ENCODE results near the gene HFM1.

- TF ChIP-seq FOSL1 (tag; conservative IDR thresholded peaks at IDR 0.05) (no peak), FOXK2 (conservative IDR thresholded peaks at IDR 0.05 in 1 of 2, IDR thresholded peaks at IDR 0.05 in 1 of 2; ENCODE audit: low read depth in 2 of 2) (no peak), NR1H2 (CRISPR knock-in tag; IDR thresholded peaks at IDR 0.05) (no peak), HDAC8 (tag; IDR thresholded peaks at IDR 0.05) (no peak), JUN (IDR thresholded peaks at IDR 0.05; ENCODE audit: borderline replicate concordance, low read depth, low read length) (no peak), JUN (CRISPR knock-in tag; IDR thresholded peaks at IDR 0.05; ENCODE audit: borderline replicate concordance) (no peak)
- TF ChIP-seq, protein P1, sequence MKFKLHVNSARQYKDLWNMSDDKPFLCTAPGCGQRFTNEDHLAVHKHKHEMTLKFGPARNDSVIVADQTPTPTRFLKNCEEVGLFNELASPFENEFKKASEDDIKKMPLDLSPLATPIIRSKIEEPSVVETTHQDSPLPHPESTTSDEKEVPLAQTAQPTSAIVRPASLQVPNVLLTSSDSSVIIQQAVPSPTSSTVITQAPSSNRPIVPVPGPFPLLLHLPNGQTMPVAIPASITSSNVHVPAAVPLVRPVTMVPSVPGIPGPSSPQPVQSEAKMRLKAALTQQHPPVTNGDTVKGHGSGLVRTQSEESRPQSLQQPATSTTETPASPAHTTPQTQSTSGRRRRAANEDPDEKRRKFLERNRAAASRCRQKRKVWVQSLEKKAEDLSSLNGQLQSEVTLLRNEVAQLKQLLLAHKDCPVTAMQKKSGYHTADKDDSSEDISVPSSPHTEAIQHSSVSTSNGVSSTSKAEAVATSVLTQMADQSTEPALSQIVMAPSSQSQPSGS (CRISPR knock-in tag; IDR thresholded peaks at IDR 0.05) = no peak
- TF ChIP-seq, protein P2, sequence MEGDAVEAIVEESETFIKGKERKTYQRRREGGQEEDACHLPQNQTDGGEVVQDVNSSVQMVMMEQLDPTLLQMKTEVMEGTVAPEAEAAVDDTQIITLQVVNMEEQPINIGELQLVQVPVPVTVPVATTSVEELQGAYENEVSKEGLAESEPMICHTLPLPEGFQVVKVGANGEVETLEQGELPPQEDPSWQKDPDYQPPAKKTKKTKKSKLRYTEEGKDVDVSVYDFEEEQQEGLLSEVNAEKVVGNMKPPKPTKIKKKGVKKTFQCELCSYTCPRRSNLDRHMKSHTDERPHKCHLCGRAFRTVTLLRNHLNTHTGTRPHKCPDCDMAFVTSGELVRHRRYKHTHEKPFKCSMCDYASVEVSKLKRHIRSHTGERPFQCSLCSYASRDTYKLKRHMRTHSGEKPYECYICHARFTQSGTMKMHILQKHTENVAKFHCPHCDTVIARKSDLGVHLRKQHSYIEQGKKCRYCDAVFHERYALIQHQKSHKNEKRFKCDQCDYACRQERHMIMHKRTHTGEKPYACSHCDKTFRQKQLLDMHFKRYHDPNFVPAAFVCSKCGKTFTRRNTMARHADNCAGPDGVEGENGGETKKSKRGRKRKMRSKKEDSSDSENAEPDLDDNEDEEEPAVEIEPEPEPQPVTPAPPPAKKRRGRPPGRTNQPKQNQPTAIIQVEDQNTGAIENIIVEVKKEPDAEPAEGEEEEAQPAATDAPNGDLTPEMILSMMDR (IDR thresholded peaks at IDR 0.05 in 2 of 3, conservative IDR thresholded peaks at IDR 0.05 in 1 of 3; ENCODE audit: insufficient read depth in 2 of 3, low read depth in 1 of 3, low read length in 3 of 3) = no peak
Observed at GRCh38 chr1:91234181-91234580, 170.5 kb downstream of the HFM1 start.

Measured in K562 (cell line).